COLO829 (cell line): ENCODE results near the gene SLC35G3.
"Not testable (repeated sequence)": the region's sequence is repeated elsewhere in the genome, so short reads cannot be mapped to it uniquely, and the experiment has no call there.

Source experiments
- DNase-seq: peaks from one replicate; pipeline ENCODE4 v3.0.0; 2012; ENCODE audit warnings: low spot score

Gene SLC35G3

GRCh38 chr17:35164716-35165115 lies 29.5 kb downstream of the SLC35G3 start:
- no peak for DNase-seq

- no peak for DNase-seq
Measured at GRCh38 chr17:35163886-35164285, 30.3 kb downstream of the SLC35G3 start.

DNA sequence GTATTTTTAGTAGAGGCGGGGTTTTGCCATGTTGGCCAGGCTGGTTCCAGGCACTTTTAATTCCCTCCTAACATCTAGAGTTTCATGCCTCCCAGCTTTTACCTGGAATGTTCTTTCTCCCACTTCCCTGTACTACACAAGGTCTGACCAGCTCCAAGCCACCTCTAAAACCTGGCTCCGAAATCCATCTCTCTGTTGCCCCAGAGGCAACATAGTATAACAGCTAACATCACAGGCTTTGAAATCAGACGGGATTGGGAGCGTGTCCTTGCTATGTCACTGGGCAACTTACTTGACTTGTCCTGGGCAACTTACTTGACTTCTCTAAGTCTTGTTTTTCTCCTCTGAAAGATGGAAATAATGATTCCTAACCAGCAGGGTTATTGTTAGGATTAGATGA lies 31.4 kb downstream of the SLC35G3 start:
- DNase-seq: no peak

DNA sequence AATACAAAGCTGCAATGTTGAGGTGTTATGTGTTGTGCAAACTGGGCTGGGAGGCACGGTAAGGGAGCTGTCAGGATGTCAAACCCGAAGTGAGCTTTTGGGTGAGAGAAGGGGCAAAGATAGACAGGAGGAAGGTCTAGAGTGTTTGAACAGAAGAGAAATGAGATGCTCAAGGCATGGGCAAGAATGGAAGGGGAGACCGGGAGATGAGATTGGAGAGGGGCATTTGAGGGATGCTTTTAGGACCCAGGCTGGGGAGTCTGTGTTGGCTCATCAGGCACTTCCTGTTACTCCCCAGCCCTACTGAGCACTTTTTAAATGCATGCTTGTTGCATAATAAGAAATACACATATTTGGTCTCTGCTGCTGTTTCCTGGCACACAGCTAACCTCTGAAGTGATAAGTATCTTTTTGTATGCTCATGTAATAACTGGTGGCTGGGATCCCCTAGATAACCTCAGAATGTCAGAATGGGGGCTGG lies 32.9 kb downstream of the SLC35G3 start:
- no peak for DNase-seq

DNA sequence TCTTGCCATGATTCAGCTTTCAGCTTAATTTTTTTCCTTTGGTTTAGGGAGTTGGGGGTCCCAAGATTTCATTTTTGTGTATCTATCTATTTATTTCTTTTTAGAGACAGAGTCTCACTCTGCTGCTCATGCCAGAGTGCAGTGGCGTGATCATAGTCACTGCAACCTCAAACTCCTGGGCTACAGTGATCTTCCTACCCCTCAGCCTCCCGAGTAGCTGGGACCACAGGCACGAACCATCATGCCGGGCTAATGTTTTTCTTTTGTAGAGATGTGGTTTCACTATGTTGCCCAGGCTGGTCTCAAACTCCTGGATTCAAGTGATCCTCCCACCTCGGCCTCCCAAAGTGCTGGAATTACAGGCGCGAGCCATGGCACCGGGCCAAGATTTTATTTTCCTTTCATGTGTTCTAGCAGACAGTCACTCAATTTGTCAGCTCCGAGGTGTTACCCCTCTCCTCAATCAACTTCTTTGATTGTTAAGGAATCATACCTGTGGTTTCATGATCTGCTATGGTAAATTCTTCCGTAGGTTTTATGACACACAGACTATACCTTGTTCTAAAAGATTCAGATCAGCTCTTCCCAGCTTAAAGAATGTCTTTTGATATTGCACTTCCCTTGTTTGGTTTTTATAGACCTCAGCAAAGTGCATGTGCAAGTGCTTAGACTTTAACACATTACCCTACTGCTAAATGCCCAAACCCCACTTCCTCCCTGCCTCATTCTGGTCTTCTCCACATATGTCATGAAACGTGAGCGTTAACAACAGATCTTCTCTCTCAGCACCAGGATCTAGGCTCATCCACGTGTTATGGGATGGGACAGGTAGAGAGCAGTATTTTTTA lies 33.6 kb downstream of the SLC35G3 start:
- no peak for DNase-seq

- DNase-seq: no peak
Measured at GRCh38 chr17:35159940-35160339, 34.3 kb downstream of the SLC35G3 start.

GRCh38 chr17:35155246-35155645 lies 38.9 kb downstream of the SLC35G3 start:
- DNase-seq: no peak

DNA sequence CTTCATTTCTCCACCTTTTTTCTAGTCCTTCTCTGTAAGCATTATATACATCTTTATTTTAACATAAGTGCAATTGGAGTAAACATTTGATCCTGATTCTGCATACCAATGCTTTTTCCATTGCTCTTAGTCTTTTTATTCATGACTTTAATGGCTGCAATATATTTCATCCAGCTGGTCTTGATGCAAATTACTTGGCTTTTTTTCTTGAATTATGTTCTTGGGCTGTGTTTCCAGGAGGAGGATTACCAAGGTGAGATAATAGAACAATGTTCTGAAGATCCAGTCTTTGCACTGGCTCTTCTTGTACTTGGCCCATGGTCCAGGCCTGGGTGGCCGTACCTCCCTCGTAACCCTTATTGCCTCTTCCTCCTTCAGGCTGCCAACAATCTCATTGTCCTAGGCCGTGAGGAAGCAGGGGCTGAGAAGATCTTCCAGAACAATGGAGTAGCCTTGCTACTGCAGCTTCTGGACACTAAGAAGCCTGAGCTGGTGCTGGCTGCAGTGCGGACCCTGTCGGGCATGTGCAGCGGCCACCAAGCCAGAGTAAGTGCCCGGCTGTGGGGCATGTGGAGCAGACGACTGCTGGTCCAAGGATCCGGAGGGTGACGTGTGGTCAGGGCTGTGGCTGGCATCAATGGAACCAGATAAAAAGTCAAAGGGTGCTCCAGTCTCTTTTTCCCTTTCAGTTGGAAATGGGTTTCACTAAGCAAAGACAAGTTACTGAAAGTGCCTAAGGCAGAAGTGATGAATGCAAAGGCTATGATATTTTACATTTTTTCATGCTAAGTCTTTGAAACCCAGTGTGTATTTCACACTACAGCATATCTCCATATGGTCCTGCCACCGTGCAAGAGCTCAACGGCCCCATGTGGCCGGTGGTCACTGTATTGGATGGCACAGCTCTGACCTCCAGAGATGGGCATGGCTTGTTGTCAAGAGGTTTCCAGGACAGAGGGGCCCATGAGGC lies 39.7 kb downstream of the SLC35G3 start:
- no peak for DNase-seq

GRCh38 chr17:35152421-35153140 lies 41.6 kb downstream of the SLC35G3 start:
- no peak for DNase-seq

- DNase-seq: not testable (repeated sequence)
Measured at GRCh38 chr17:35151080-35151479, 43.1 kb downstream of the SLC35G3 start.

DNA sequence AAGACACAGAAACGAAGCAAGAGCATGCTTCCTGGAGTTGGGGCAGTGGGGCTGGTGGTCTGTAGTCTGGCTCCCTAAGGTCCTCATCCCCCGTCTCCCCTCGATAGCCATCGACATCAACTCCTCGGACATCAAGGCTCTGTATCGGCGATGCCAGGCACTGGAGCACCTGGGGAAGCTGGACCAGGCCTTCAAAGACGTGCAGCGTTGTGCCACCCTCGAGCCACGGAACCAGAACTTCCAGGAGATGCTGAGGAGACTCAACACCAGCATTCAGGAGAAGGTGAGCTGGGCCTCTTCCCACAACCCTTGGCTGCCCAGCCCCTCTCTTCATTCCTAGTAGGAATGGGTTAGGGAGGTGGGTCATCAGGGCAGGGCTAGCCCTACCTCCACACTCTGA lies 44.3 kb downstream of the SLC35G3 start:
- DNase-seq: no peak

DNA sequence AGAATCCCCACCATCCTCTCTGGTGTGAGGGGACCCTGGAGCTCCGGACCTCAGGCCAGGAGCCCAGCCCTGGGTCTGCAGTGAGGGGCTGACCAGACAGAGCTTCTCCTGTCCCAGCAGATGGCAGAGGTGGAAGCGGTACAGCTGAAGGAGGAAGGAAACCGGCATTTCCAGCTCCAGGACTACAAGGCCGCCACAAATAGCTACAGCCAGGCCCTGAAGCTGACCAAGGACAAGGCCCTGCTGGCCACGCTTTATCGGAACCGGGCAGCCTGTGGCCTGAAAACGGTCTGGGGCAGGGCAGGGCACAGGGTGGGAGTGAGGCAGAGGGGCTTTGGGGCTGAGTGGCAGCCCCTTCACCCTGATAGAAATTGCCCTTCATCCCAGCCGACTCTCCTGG lies 46.0 kb downstream of the SLC35G3 start:
- no peak for DNase-seq

- no peak for DNase-seq
Measured at GRCh38 chr17:35147375-35147905, 46.8 kb downstream of the SLC35G3 start, which contains the start of gene UNC45B. Gene UNC45B, plus strand, starts transcription at chr17:35147817. Its CDS starts 447 bp downstream, at chr17:35148264.

DNA sequence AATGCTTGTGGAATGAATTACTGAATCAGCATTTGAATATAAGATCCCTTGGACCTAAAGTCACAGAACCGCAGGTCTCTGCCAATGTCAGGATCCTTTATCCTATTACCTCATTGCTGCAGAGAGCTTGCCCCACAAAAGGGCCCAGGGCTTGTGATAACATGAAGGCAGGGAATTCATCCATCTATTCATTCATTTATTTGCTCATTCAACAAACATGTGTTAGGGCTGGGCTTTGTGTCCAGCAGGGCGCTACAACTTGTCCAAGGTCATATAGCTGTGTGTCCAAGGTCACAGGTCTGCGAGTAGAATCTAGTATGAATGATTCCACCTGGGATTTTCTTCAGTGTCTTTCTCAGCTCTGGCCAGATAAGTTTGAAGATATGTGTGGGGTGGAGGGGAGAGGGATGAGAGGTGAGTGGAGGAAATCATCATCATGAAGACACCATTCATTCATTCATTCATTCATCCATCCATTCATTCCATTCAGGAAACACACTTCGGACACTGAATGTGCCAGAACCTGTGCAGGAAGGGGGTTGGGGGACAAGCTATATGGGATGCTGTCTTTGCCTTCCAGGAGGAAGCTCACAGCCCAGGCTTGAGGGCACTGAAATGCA lies 47.9 kb downstream of the SLC35G3 start:
- no peak for DNase-seq

DNA sequence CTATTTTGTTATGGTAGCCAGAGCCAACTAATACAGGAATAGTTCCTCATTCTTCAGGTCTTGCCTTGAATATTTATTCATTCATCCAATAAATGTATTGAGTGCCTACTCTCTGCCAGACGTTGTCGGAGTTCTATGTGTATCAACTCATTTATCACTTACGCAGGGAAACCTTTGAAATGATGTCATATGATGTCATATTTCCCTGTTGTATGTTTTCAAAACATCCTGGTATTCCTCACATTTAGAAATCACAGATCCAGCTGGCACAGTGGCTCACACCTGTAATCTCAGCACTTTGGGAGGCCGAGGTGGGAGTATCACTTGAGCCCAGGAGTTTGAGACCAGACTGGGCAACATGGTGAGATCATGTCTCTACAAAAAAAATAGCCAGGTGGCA lies 49.4 kb downstream of the SLC35G3 start:
- no peak for DNase-seq
